GM21529 (cell line): ENCODE results near the gene PTGER1.
A peak's percentile ranks its signal among the peaks of the same experiment; 100 is the strongest.

Experiments used
- ATAC-seq: cut with Tn5 transposase; IDR thresholded peaks from one replicate; pipeline ENCODE4 v1.9.1; 2021; ENCODE audit not compliant: unreplicated experiment

The PTGER1 gene

DNA sequence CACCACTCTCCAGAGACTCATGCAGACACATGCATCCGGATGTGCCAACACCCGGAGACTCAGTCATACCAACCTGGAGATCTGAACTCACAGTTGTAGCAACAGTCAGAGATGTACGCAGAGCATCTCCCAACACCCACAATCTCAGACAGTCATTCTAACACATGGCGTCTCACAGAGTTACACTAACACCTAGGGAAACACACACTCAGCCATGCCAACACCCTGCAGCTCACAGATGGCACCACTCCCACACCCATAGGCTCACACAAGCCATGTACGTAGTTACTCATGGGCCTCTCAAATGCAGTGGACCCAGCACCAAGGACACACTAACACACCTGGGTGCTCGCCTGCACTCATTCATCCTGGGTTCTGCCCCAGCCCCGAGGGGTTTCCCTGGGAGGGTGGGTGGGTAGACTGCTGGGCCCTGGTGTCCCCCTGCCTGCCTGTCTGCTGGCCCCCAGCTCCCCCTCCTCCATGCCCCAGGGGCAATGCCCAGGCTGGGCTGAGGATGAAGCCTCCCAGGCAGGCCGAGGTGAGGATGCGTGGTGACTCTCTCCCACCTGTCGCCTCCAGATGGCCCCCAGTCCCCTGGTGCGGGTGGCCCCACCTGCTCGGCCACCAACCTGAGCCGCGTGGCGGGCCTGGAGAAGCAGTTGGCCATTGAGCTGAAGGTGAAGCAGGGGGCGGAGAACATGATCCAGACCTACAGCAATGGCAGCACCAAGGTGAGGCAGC, 32.1 kb downstream of the PTGER1 start:
- no peak for ATAC-seq

DNA sequence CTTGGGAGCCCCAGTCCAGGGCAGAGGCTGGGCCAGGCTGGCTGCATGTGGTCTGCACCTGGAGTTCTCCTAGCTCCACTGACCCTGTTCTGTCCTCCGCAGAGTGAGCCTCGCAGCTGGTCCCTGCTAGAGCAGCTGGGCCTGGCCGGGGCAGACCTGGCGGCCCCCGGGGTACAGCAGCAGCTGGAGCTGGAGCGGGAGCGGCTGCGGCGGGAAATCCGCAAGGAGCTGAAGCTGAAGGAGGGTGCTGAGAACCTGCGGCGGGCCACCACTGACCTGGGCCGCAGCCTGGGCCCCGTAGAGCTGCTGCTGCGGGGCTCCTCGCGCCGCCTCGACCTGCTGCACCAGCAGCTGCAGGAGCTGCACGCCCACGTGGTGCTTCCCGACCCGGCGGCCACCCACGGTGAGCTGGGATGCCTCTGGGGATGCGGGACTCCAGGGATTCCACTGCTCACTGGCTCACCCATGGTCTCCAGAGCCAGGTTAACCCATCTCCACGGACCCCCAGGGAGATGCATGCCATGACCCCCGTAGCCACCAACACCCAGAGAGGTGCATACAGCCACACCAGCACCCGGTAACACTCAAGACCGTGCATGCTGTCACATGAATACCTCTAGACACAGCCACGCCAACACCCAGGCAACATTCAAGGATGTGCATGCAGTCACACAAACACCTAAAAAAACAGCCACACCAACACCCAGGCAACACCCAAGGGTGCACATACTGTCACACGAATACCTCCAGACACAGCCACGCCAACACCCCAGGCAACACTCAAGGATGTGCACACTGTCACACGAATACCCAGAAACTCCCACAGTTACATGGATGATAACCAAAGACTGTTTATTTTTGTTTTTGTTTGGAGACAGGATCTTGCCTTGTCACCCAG, 33.9 kb downstream of the PTGER1 start:
- ATAC-seq: no peak

DNA sequence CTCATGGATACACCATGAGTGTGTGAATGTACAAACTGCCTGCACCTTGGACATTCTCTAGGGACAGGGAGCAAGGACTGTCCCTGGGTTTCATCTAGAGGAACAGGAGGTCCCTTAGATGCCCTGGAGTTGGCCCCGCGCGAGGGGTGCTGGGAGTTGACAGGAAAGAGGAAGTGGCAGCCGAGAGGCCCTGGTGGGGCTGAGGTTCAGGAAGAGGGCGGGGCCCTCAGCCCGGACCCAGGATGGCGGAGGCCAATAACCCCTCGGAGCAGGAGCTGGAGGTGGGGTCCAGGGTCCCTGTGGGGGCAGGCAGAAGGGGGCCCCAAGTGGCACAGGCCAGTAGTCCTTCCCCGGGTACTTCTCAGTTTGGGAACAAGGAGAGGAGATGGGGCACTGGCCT, 35.1 kb downstream of the PTGER1 start:
- ATAC-seq: peak; percentile 87

DNA sequence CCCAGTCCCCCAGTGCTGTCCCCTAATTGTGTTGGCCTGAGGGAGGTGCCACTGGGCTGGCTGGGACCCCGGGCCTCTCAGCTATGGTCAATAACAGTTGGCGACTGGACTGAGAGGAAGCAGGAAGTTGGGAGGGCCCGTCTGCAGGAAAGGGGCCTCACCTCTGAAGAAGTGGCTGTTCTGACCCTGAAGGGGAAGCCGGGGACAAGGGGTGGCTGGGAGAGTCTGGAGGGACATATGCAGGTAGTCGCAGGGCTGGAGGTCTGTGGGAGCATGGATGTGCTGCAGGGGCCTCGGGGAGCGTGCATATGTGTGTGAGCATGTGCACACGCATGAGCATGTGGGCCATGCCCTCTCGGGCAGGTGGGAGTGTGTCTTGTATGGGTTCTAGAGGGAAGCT, 36.1 kb downstream of the PTGER1 start:
- no peak for ATAC-seq

DNA sequence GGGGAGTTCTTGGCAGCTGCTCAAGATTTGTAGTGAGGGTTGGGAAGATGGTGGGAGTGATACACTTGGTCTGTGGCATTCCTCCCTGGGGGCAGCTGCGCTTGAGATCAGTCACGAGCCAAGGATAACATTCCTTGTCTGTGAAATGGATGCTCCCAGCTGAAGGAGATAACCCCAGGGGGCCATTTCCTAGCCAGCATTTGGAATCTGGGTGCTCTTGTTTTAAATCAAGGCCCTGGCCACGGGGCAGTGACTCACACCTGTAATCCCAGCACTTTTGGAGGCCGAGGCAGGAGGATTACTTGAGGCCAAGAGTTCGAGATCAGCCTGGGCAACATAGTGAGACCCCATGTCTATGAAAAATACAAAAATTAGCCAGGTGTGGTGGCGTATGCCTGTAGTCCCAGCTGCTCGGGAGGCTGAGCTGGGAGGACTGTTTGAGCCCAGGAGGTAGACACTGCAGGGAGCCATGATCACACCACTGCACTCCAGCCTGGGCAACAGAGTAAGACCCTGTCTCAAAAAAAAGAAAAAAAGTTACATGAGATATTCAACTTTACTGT, 37.5 kb downstream of the PTGER1 start:
- ATAC-seq: no peak

DNA sequence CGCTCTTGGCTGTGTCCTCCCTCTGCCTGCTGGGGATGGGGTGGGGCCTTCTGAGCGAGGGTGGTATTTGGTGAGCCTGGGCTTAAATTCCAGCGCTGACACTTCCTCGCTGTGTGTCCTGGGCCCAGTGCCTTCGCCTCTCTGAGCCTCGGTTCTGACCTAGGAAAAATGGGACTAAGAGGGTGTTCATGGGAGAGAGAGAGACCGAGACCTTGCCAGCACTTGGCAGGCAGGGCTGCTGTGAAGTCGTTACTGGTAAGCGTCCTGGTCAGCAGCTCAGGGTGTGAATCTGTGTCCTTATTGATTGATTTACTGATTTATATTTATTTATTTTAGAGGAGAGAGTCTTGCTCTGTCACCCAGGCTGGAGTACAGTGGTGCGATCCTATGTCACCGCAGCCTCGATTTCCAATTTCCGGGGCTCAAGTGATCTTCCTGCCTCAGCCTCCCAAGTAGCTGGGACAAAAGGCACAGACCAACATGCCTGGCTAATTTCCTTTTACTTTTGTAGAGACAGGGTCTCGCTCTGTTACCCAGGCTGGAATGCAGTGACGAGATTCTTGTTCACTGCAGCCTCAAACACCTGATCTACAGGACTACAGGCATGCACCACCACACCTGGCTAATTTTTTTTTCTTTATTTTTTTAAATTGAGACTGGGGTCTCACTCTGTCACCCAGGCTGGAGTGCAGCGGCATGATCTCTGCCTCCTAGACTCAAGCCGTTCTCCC, 39.7 kb downstream of the PTGER1 start:
- ATAC-seq: no peak

DNA sequence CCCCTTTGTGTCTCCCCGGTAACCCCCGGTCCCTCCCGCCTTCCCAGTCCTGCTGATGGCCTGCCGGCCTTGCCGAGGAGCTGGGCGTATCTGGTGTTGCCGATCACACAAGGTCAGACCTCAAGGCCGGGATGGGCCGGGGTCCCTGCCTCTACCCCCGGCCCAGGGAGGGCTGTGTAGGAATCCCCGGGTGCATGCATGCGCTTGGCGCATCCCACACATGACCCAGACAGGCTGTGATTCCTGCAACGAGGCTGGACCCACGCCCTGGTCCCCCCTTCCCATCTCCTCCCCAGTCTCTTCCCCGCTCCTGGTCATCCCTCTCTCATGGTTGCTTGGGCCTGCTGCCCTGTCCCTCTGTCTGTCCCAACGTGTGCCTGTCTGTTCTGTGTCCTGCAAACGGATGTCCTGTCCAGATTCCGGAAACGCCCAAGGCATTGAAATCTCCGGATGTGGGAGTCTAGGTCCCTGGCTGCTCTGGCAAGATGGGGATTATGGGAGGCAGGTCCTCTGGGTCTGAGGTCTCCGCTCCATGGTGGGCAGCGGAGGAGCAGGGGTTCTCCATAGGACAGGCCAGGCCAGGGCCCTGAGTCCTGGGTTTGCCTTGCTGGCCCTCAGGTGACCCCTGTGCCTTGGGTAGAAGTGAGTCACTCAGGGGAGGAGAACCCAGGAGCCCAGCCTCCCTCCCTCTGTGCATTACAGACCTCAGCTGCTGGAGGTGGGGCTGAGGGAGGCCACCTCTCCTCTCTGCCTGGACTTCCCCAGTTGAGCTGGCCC, 40.4 kb downstream of the PTGER1 start:
- no peak for ATAC-seq

DNA sequence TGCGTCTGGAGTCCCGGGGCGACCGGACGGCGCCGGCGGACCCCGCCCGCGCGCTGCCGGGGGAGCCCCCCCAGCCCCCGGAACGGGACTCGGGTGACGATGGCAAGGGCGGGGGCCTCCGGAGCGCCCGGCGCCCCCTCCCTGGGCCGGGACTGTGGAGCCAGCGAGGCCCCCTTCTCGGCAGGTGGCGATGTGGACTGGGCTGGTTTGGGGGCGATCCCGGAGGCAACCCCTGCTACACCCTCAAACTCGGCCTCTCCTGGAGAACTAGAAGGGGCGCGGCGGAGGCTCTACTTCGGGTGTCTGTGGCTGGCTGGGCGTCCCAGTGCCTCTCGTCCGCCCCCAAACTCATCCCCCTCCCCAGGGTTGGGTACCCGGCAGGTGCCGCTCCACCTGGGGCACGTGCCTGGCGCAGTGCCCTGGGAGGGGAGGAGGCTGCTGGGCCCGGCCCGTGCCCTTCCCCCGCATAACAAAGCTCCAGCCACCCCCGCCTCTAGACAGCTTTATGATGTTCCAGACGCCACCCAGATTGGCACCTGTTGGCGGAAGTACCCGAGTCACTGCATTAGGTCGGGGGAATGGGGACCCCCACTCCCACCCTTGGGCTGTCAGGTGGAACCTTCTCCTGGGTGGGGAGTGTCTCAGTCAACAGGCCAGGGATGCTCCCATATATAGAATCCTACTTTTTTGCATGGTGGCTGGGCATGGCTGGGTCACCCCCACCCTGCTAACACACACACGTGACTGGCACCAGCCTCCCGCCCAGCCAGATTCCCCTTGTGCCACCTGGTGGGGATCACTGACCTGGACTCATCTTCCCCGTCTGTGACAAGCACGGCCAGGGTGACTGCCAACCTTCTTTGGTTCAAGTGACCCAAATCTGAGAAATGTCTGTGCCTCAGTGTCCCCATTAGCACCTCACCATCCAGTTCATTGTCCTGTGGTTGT, 41.3 kb downstream of the PTGER1 start:
- ATAC-seq: peak; percentile 35

DNA sequence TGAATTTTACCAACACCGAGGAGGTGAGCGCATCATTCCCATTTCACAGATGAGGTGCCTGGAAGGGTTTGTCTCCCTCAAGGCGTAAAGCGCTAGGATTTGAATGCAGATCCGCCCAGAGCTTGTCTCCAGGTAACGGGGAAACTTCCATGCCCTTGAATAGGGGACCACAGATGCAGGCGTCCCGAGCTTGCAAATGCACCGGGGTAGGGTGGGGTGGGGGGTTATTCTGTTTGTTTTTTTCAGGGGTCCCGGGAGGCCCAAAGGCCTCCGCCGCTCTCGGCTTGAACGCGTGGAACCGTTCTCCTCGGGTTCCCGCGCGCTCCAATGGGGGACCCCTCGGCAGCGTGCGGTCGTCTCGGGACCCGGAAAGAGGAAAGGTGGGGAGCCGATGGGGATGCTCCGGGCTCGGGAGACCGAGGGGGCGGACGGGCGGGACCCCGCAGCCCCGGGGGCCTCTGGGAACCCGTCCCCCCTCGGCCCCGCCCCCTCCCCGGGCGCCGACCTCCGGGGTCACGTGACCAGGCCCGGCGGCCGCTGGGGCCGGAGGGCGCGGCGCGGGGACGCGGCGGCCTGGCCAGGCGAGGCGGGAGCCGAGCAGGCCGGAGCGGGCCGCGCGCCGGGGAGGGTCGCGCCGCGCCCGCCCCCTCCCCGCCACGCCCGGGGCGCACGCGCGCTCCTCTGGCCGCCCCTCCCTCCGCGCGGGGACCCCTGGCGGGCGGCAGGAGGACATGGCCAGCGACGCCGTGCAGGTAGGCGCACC, 42.2 kb downstream of the PTGER1 start, which contains the start of gene PKN1:
PKN1 (plus strand) TSS at position 516 of the 763 bp plus-strand sequence; CDS start at position 732, 216 bp downstream.
- ATAC-seq: peak; percentile 36

DNA sequence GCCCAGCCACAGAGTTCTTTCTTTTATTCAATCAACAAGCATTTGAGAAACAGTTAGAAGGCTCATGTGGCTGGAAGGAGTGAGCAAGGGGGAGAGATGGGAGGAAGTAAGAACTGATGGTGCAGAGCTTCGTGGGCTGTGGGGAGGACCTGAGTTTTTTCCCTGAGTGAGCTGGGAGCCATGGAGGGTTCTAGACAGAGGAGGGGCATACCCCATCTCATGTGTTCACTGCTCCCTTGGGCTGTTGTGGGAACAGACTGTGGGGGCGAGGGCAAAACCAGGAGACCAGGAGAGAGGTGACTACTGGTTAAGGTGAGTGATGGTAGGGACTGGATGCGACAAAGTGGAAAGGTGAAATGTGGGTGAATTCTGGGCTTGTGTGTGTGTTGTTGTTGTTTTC, 44.4 kb downstream of the PTGER1 start:
- no peak for ATAC-seq

DNA sequence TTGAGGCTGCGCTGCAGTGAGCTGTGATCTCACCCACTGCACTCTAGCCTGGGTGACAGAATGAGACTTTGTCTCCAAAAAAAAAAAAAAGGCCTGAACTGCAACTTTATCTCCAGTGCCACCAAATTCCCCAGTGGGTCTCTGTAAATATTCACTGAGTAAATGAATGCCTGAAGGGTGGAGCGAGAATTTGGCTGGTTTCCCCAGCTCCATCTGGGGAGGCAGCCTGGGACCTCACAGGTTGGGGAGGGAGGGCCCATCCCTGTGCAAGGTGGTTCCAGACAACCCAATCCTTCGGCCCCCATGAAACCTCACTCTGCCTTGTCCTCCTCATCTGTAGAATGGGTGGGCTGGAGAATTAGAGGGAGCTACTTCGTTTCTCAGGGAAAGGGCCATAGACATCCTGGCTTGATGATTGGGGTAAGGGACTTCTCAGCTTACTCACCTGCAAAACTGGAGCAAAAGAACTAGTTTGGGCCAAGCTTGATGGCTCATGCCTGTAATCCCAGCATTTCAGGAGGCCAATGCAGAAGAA, 46.2 kb downstream of the PTGER1 start:
- no peak for ATAC-seq

DNA sequence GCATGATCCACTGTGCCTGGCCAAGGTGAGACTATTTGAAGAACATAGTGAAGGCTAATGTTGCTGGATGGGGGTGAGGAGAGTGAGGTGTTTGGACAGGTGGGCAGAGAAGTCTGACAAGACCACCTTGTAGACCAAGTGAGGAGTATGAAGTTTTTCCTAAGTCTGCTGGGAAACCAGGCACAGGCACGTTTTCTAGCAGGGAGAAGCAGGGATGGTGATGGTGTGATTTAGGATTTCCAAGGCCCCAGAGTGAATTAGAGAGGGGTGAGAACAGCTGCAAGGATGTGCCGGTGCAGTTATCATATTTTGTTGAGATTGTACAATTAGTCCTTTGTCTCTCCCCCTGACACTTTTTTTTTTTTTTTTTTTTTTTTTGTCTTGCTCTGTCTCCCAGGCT, 47.7 kb downstream of the PTGER1 start:
- no peak for ATAC-seq

DNA sequence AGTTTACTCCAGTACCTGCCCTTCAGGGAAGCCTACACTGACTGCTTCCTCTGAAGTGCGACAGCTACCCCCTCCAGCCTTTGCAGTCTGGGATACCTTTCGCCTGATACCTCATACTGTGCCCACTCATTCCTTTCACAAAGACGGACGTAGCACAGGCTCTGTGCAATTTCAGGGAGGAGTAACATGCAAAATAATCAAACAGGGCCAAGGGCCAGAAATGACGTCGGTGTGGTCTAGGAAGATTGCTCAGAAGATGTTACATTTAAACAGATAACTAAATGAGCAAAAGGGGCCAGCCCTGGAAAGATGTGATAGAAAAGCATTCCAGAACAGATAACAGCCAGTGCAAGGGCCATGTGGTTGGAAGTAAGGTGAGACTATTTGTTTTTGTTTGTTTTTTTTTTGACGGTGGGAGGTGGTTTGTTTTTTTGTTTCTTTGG, 49.4 kb downstream of the PTGER1 start:
- no peak for ATAC-seq
